GM19193 (cell line): Measurements from ENCODE around the gene DUSP16.

ENCODE experiments used
- POLR2A ChIP-seq: IDR thresholded peaks from 4 replicates; pipeline ENCODE4 v1.6.1; 2011; ENCODE audit not compliant: insufficient read depth, insufficient read length; ENCODE audit errors: extremely low read depth

Gene DUSP16

GRCh38 chr12:12495536-12495935 is 67.1 kb downstream of the DUSP16 start:
- TF ChIP-seq POLR2A = no peak

GRCh38 chr12:12492547-12492946 is 70.1 kb downstream of the DUSP16 start:
- TF ChIP-seq POLR2A = no peak

GRCh38 chr12:12491606-12492005 is 71.1 kb downstream of the DUSP16 start:
- TF ChIP-seq POLR2A = no peak

GRCh38 chr12:12488823-12489550 is 73.7 kb downstream of the DUSP16 start:
- no peak for TF ChIP-seq POLR2A

GRCh38 chr12:12488296-12488695 is 74.4 kb downstream of the DUSP16 start:
- no peak for TF ChIP-seq POLR2A

- TF ChIP-seq POLR2A = no peak
Observed at GRCh38 chr12:12487490-12487889, 75.2 kb downstream of the DUSP16 start.

- peak; percentile 24 for TF ChIP-seq POLR2A
Observed at GRCh38 chr12:12486661-12487240, 75.9 kb downstream of the DUSP16 start.

- TF ChIP-seq POLR2A = no peak
Observed at GRCh38 chr12:12483438-12483837, 79.2 kb downstream of the DUSP16 start.

- TF ChIP-seq POLR2A = no peak
Observed at GRCh38 chr12:12482959-12483358, 79.7 kb downstream of the DUSP16 start.

GRCh38 chr12:12482150-12482761 is 80.4 kb downstream of the DUSP16 start:
- no peak for TF ChIP-seq POLR2A

- no peak for TF ChIP-seq POLR2A
Observed at GRCh38 chr12:12481631-12482030, 81.0 kb downstream of the DUSP16 start.

GRCh38 chr12:12480074-12480473 is 82.6 kb downstream of the DUSP16 start:
- TF ChIP-seq POLR2A = no peak

GRCh38 chr12:12477532-12477890 is 85.2 kb downstream of the DUSP16 start:
- TF ChIP-seq POLR2A = no peak

- TF ChIP-seq POLR2A = no peak
Observed at GRCh38 chr12:12476857-12477531, 85.7 kb downstream of the DUSP16 start.

GRCh38 chr12:12474931-12475795 is 87.5 kb downstream of the DUSP16 start:
- TF ChIP-seq POLR2A = no peak
